HepG2 (cell line): ENCODE results near the gene KRCC1. TPM values are rescaled to one million over a fixed set of nuclear protein-coding genes. Genes with fewer than 3 reads are reported as not detected.

Source experiments
- ATAC-seq: fragments of 200-7000 bp; cut with Tn5 transposase; 3 replicates; pipeline ENCODE4 v1.9.1; 2020; ENCODE audit warnings: mild to moderate bottlenecking, moderate library complexity
- BruUV-seq: library from RNA; stranded (reverse); fragments of 400-500 nt; replicated peaks from 2 replicates; lab custom pipeline; 2021; lab: Mats Ljungman, UMichigan
- CTCF ChIA-PET: fragments of 300-600 bp; formaldehyde crosslinking; extraction: SDS; loops from one replicate; lab custom pipeline; 2021; ENCODE audit warnings: low total read pairs, inconsistent platforms, low intra/inter-chr PET ratio; lab: Yijun Ruan, JAX
- POLR2A ChIA-PET: fragments of 350-600 bp; sonication (Branson Sonifier 250); formaldehyde crosslinking; loops from one replicate; lab custom pipeline; 2020; ENCODE audit warnings: antibody characterized with exemption, inconsistent platforms; lab: Yijun Ruan, JAX
- DNase-seq: peaks from one replicate; pipeline ENCODE4 v3.0.0-alpha.2; 2015; ENCODE audit warnings: low spot score
- FAIRE-seq: peaks from 3 replicates; lab custom pipeline; 2011; peaks lifted over from hg19 to GRCh38; lab: Jason Lieb, UNC
- H2AFZ ChIP-seq: one replicate; pipeline ENCODE4 v1.6.1; 2011; ENCODE audit warnings: low read length, inconsistent platforms
- H3K27ac ChIP-seq: fragments of 300-600 bp; 3 replicates; pipeline ENCODE4 v1.8.0; 2011; ENCODE audit warnings: mixed run types, mild to moderate bottlenecking, mixed read lengths, low read length, inconsistent platforms; ENCODE audit not compliant: insufficient read depth; ENCODE audit errors: extremely low read length
- H3K27me3 ChIP-seq, 2 experiments: fragments of 200-600 bp in 1 of 2; 2 replicates in 1 of 2; 3 replicates in 1 of 2; pipeline versions ENCODE4 v1.6.0 to v1.8.0; 2011; ENCODE audit warnings: low read length in 2 of 2, mild to moderate bottlenecking in 2 of 2, moderate library complexity in 2 of 2, inconsistent platforms in 1 of 2; ENCODE audit not compliant: insufficient read depth in 2 of 2, control insufficient read depth in 1 of 2
- H3K36me3 ChIP-seq, 2 experiments: fragments of 200-600 bp in 1 of 2; replicated peaks in 1 of 2; 2 replicates in 1 of 2; 3 replicates in 1 of 2; pipeline versions ENCODE4 v1.5.1 to v1.8.0; 2011; ENCODE audit warnings: low read length in 2 of 2, inconsistent platforms in 1 of 2; ENCODE audit not compliant: insufficient read depth in 2 of 2, control insufficient read depth in 1 of 2
- H3K4me1 ChIP-seq: 2 replicates; pipeline ENCODE4 v1.5.1; 2012; ENCODE audit warnings: low read length, inconsistent platforms; ENCODE audit not compliant: insufficient read depth
- H3K4me2 ChIP-seq: 2 replicates; pipeline ENCODE4 v1.6.0; 2011; ENCODE audit warnings: low read depth, low read length, inconsistent platforms
- H3K4me3 ChIP-seq, 3 experiments: fragments of 200-600 bp in 1 of 3; sonication (generic), shearing (Covaris generic) in 1 of 3; replicated peaks in 1 of 3; 2 replicates each; pipeline ENCODE4 v1.5.1; 2011 to 2016; ENCODE audit warnings: low read length in 3 of 3, inconsistent platforms in 2 of 3, low read depth in 2 of 3, mild to moderate bottlenecking in 2 of 3, control low read depth in 1 of 3, mixed read lengths in 1 of 3; ENCODE audit not compliant: insufficient read depth in 1 of 3
- H3K79me2 ChIP-seq: one replicate; pipeline ENCODE4 v1.6.1; 2011; ENCODE audit warnings: low read length, inconsistent platforms; ENCODE audit not compliant: insufficient read depth
- H3K9ac ChIP-seq: 2 replicates; pipeline ENCODE4 v1.6.0; 2011; ENCODE audit warnings: mild to moderate bottlenecking, low read depth, low read length, inconsistent platforms; ENCODE audit not compliant: insufficient read depth
- H3K9me3 ChIP-seq: 2 replicates; pipeline ENCODE4 v1.5.1; 2012; ENCODE audit warnings: mild to moderate bottlenecking, low read length
- H4K20me1 ChIP-seq: 2 replicates; pipeline ENCODE4 v1.6.0; 2011; ENCODE audit warnings: inconsistent platforms, mild to moderate bottlenecking, low read length, moderate library complexity; ENCODE audit not compliant: insufficient read depth
- CENPX ChIP-seq: sonication (generic); formaldehyde crosslinking; IDR thresholded peaks from 2 replicates; pipeline ENCODE4 v1.9.0; 2021; ENCODE audit warnings: mild to moderate bottlenecking, missing genetic modification reagents, moderate library complexity
- GZF1 ChIP-seq: sonication (generic); formaldehyde crosslinking; IDR thresholded peaks from 2 replicates; pipeline ENCODE4 v1.5.1; 2020; ENCODE audit warnings: mild to moderate bottlenecking, missing genetic modification reagents
- IRX3 ChIP-seq: sonication (generic); formaldehyde crosslinking; IDR thresholded peaks from 2 replicates; pipeline ENCODE4 v1.8.1; 2023; ENCODE audit warnings: mild to moderate bottlenecking, low read depth, missing genetic modification reagents, borderline replicate concordance
- NFKB2 ChIP-seq: sonication (generic); formaldehyde crosslinking; IDR thresholded peaks from 2 replicates; pipeline ENCODE4 v1.4.0; 2020; ENCODE audit warnings: missing genetic modification reagents, borderline replicate concordance
- PAWR ChIP-seq: sonication (generic); formaldehyde crosslinking; IDR thresholded peaks from 2 replicates; pipeline ENCODE4 v1.4.0; 2020; ENCODE audit warnings: missing genetic modification reagents, mild to moderate bottlenecking, borderline replicate concordance
- PRDM15 ChIP-seq: sonication (generic); formaldehyde crosslinking; IDR thresholded peaks from 2 replicates; pipeline ENCODE4 v1.4.0; 2020; ENCODE audit warnings: missing genetic modification reagents
- RXRA ChIP-seq: sonication (generic); formaldehyde crosslinking; IDR thresholded peaks from 2 replicates; pipeline ENCODE4 v1.5.1; 2020; ENCODE audit warnings: missing genetic modification reagents
- SMC3 ChIP-seq: IDR thresholded peaks from 2 replicates; pipeline ENCODE4 v1.6.1; 2011; ENCODE audit warnings: low read length, improper control_type of control experiment
- SOX13 ChIP-seq, 3 experiments: fragments of 450-650 bp in 1 of 3; sonication (generic) in 1 of 3; formaldehyde crosslinking in 1 of 3; IDR thresholded peaks in 2 of 3; conservative IDR thresholded peaks in 1 of 3; 2 replicates each; pipeline versions ENCODE4 v1.5.0 to v1.6.1; 2016 to 2020; ENCODE audit warnings: antibody characterized with exemption in 1 of 3, mild to moderate bottlenecking in 1 of 3, missing compliant biosample characterization in 1 of 3, missing genetic modification reagents in 1 of 3, moderate library complexity in 1 of 3
- SOX5 ChIP-seq: IDR thresholded peaks from 2 replicates; pipeline ENCODE4 v1.6.1; 2016; ENCODE audit warnings: borderline replicate concordance
- SOX6 ChIP-seq, 2 experiments: fragments of 450-650 bp in 1 of 2; sonication (generic) in 1 of 2; formaldehyde crosslinking in 1 of 2; IDR thresholded peaks; 2 replicates each; pipeline versions ENCODE4 v1.4.0 to v1.6.1; 2017 to 2020; ENCODE audit warnings: antibody characterized with exemption in 1 of 2, mild to moderate bottlenecking in 1 of 2, missing genetic modification reagents in 1 of 2
- TCF12 ChIP-seq, 2 experiments: fragments of 450-650 bp in 1 of 2; sonication (generic) in 1 of 2; formaldehyde crosslinking in 1 of 2; IDR thresholded peaks; 2 replicates each; pipeline versions ENCODE4 v1.6.1 to v1.8.0; 2017 to 2022; ENCODE audit warnings: antibody characterized with exemption in 1 of 2, mild to moderate bottlenecking in 1 of 2, missing genetic modification reagents in 1 of 2, moderate library complexity in 1 of 2
- THRA ChIP-seq: sonication (generic); formaldehyde crosslinking; IDR thresholded peaks from 2 replicates; pipeline ENCODE4 v1.4.0; 2020; ENCODE audit warnings: missing genetic modification reagents, borderline replicate concordance
- YEATS2 ChIP-seq: sonication (generic); formaldehyde crosslinking; IDR thresholded peaks from 2 replicates; pipeline ENCODE4 v1.4.0; 2020; ENCODE audit warnings: missing genetic modification reagents, borderline replicate concordance
- WGBS: methylation state at CpG from one replicate; pipeline ENCODE4 v1.1.6; 2017; ENCODE audit warnings: low lambda C conversion rate; 5-methylcytosine and 5-hydroxymethylcytosine counted together
- in situ Hi-C: cut with HindIII; loops from 2 replicates; pipeline ENCODE4 v1.10.0; 2017; ENCODE audit warnings: low pct_unique_long_range_greater_than_20kb; ENCODE audit not compliant: extremely low pct_ligation_motif_present
- intact Hi-C: fragments of 100-400 bp; cut with micrococcal nuclease; formaldehyde crosslinking; loops from one replicate; pipeline ENCODE4 v1.10.0; 2022; ENCODE audit not compliant: unreplicated experiment
- polyA plus RNA-seq, 8 experiments: library from polyadenylated mRNA; depleted of rRNA in 3 of 8; stranded (reverse) in 7 of 8; unstranded in 1 of 8; fragments of >200 nt; fragmentation: Illumina TruSeq in 4 of 8; extraction: Trizol in 4 of 8; gene quantifications; 2 replicates each; pipeline versions ENCODE4 v1.2.1 to v1.2.3, GENCODE V29; 2011 to 2016; ENCODE audit warnings: low read depth in 4 of 8, missing spikeins in 1 of 8, mixed read lengths in 1 of 8; ENCODE audit not compliant: insufficient read depth in 1 of 8
- total RNA-seq, 5 experiments: library from RNA; depleted of rRNA; stranded (reverse); fragments of >200 nt; fragmentation: Illumina TruSeq; extraction: Trizol; gene quantifications; 2 replicates each; pipeline ENCODE4 v1.2.3, GENCODE V29; 2016; ENCODE audit warnings: low read depth in 1 of 5

Gene KRCC1
- total and polyA plus RNA-seq, 2 of the 13 experiments (the other 11 are each of a cell fraction or from before 2014, with no cell fraction given): 6.5 to 7.7 TPM

GRCh38 chr2:88085099-88085498 is 29.5 kb upstream of the KRCC1 start (continued):
- TF ChIP-seq SMC3 (no peak), NFKB2 (no peak), RXRA (CRISPR knock-in tag) (no peak), YEATS2 (CRISPR knock-in tag) (no peak), GZF1 (no peak), PRDM15 (CRISPR knock-in tag) (no peak), CENPX (no peak), PAWR (CRISPR knock-in tag) (no peak), THRA (CRISPR knock-in tag) (no peak)

GRCh38 chr2:88082781-88083180 is 27.2 kb upstream of the KRCC1 start:
- DNase-seq: no peak
- Histone ChIP-seq H3K27ac (no peak overlapping the region), H3K4me2 (no peak overlapping the region), H4K20me1 (no peaks in the 10 kb centered on the region), H3K9ac (no peak overlapping the region), H3K4me3 (no peak overlapping the region), H3K9me3 (no peaks in the 10 kb centered on the region), H3K79me2 (no peaks in the 10 kb centered on the region), H3K4me1 (peaks cover 18% of the 10 kb centered on the region), H3K27me3 (peaks cover 0 to 16% of the 10 kb centered on the region in 2 experiments; a peak in 2 of 5 replicates), H2AFZ (no peak overlapping the region), H3K36me3 (no peaks in the 10 kb centered on the region)
- TF ChIP-seq SOX6 (IDR thresholded peaks at IDR 0.05) (no peak), SOX6 (CRISPR knock-in tag; IDR thresholded peaks at IDR 0.05) (0 out of 2 replicates have a peak, but pooled peaks have one; percentile 30), SOX13 (IDR thresholded peaks at IDR 0.05) (no peak), SOX13 (CRISPR knock-in tag; conservative IDR thresholded peaks at IDR 0.05 in 1 of 2, IDR thresholded peaks at IDR 0.05 in 1 of 2) (peak in 1 of 2 experiments; percentile 57; a peak in 1 of 4 replicates), TCF12 (IDR thresholded peaks at IDR 0.05) (no peak), TCF12 (CRISPR knock-in tag; IDR thresholded peaks at IDR 0.05) (no peak), SOX5 (CRISPR knock-in tag) (peak; percentile 33; the same call in 1 of the 2 replicates), IRX3 (CRISPR knock-in tag) (no peak)
- POLR2A ChIA-PET: no interaction called here
- ATAC-seq: no peak
- CTCF ChIA-PET: no interaction called here
- no peak for FAIRE-seq
- intact Hi-C loops: no loop called here
- in situ Hi-C loops: no loop called here
- WGBS: 95% methylated on average over 1 of the region's 1 CpG
- no TSS peak for BruUV-seq
